Endothelial cell of umbilical vein (primary cell): Measurements from ENCODE around the gene GINS3. TPM values are rescaled to one million over a fixed set of nuclear protein-coding genes. Genes with fewer than 3 reads are reported as not detected.

Experiments used
- BruUV-seq: library from RNA; stranded (reverse); fragments of 400-500 nt; replicated peaks from 2 replicates; lab custom pipeline; 2021; lab: Mats Ljungman, UMichigan
- CTCF ChIA-PET: fragments of 300-600, 350-600 bp; sonication (Branson Sonifier 250); formaldehyde crosslinking; loops from one replicate; lab custom pipeline; 2021; ENCODE audit warnings: antibody characterized with exemption, inconsistent platforms; lab: Charles Lee
- POLR2A ChIA-PET: fragments of 300-600, 350-600 bp; sonication (Branson Sonifier 250); formaldehyde crosslinking; loops from one replicate; lab custom pipeline; 2021; ENCODE audit warnings: antibody characterized with exemption, inconsistent platforms; lab: Charles Lee
- DNase-seq: peaks from one replicate; pipeline ENCODE4 v3.0.0-alpha.2; 2011; ENCODE audit warnings: low read depth, low spot score
- FAIRE-seq: peaks from 2 replicates; lab custom pipeline; 2011; peaks lifted over from hg19 to GRCh38; lab: Jason Lieb, UNC
- H2AFZ ChIP-seq: 2 replicates; pipeline ENCODE4 v1.6.0; 2012; ENCODE audit warnings: low read depth, low read length, control low read depth, inconsistent platforms
- H3K27ac ChIP-seq: 2 replicates; pipeline ENCODE4 v1.5.1; 2011; ENCODE audit warnings: low read depth, mild to moderate bottlenecking, control low read depth, low read length, moderate library complexity; ENCODE audit not compliant: insufficient read depth
- H3K27me3 ChIP-seq, 2 experiments: 2 replicates each; pipeline versions ENCODE4 v1.6.0 to v1.6.1; 2011; ENCODE audit warnings: low read length in 2 of 2, mixed read lengths in 1 of 2; ENCODE audit not compliant: control insufficient read depth in 2 of 2, insufficient read depth in 2 of 2
- H3K36me3 ChIP-seq, 2 experiments: 2 replicates in 1 of 2; 3 replicates in 1 of 2; pipeline ENCODE4 v1.5.1; 2011; ENCODE audit warnings: low read length in 2 of 2, mild to moderate bottlenecking in 1 of 2, moderate library complexity in 1 of 2; ENCODE audit not compliant: control insufficient read depth in 2 of 2, insufficient read depth in 2 of 2; ENCODE audit errors: extremely low read depth in 1 of 2
- H3K4me1 ChIP-seq: 3 replicates; pipeline ENCODE4 v1.5.1; 2011; ENCODE audit warnings: mild to moderate bottlenecking, low read length; ENCODE audit not compliant: control insufficient read depth, insufficient read depth; ENCODE audit errors: extremely low read depth
- H3K4me2 ChIP-seq: 2 replicates; pipeline ENCODE4 v1.6.1; 2011; ENCODE audit warnings: low read length, control low read depth, mixed read lengths; ENCODE audit not compliant: insufficient read depth
- H3K4me3 ChIP-seq, 3 experiments: fragments of 200-600 bp in 1 of 3; sonication (generic), shearing (Covaris generic) in 1 of 3; replicated peaks in 1 of 3; 2 replicates each; pipeline ENCODE4 v1.5.1; 2011 to 2016; ENCODE audit warnings: control low read depth in 3 of 3, low read length in 3 of 3, mild to moderate bottlenecking in 2 of 3, inconsistent platforms in 1 of 3, low read depth in 1 of 3, moderate library complexity in 1 of 3; ENCODE audit not compliant: insufficient read depth in 1 of 3
- H3K79me2 ChIP-seq: 2 replicates; pipeline ENCODE4 v1.6.0; 2012; ENCODE audit warnings: low read length, inconsistent platforms; ENCODE audit not compliant: control insufficient read depth, insufficient read depth
- H3K9ac ChIP-seq: replicated peaks from 2 replicates; pipeline ENCODE3; 2011; ENCODE audit warnings: low read length, control low read depth; ENCODE audit not compliant: insufficient read depth; ENCODE audit errors: extremely low read depth
- H3K9me1 ChIP-seq: replicated peaks from 3 replicates; pipeline ENCODE4 v1.6.0; 2011; ENCODE audit warnings: mild to moderate bottlenecking, low read length; ENCODE audit not compliant: control insufficient read depth, insufficient read depth; ENCODE audit errors: extremely low read depth
- H3K9me3 ChIP-seq: replicated peaks from 2 replicates; pipeline ENCODE4 v1.5.1; 2012; ENCODE audit warnings: low read length, inconsistent platforms; ENCODE audit not compliant: control insufficient read depth, insufficient read depth
- H4K20me1 ChIP-seq: replicated peaks from 2 replicates; pipeline ENCODE3; 2011; ENCODE audit warnings: mild to moderate bottlenecking, low read length; ENCODE audit not compliant: control insufficient read depth, insufficient read depth; ENCODE audit errors: extremely low read depth
- CTCF ChIP-seq, 2 donors: IDR thresholded peaks; 1 replicate in 1 of 2; 2 replicates in 1 of 2; pipeline ENCODE4 v1.5.1; 2011; ENCODE audit warnings: low read length in 2 of 2, mild to moderate bottlenecking in 2 of 2, moderate library complexity in 2 of 2, control low read depth in 1 of 2, inconsistent platforms in 1 of 2, low read depth in 1 of 2; ENCODE audit not compliant: insufficient read depth in 1 of 2; ENCODE audit errors: extremely low read depth in 1 of 2
- EZH2 ChIP-seq: IDR thresholded peaks from 2 replicates; pipeline ENCODE4 v1.6.1; 2012; ENCODE audit warnings: borderline replicate concordance, low read depth, mild to moderate bottlenecking, moderate library complexity, low read length, inconsistent platforms; ENCODE audit not compliant: severe bottlenecking
- FOS ChIP-seq: IDR thresholded peaks from 2 replicates; pipeline ENCODE4 v1.6.1; 2011; ENCODE audit warnings: mild to moderate bottlenecking, low read length, moderate library complexity, borderline replicate concordance; ENCODE audit not compliant: insufficient read depth
- GATA2 ChIP-seq: IDR thresholded peaks from 2 replicates; pipeline ENCODE4 v1.7.0; 2011; ENCODE audit warnings: low read depth, mild to moderate bottlenecking, moderate library complexity, mixed read lengths, low read length; ENCODE audit not compliant: insufficient read length, insufficient read depth
- JUN ChIP-seq: IDR thresholded peaks from 2 replicates; pipeline ENCODE4 v1.6.1; 2011; ENCODE audit warnings: borderline replicate concordance, low read depth; ENCODE audit not compliant: insufficient read length, insufficient read depth
- MAX ChIP-seq: IDR thresholded peaks from 2 replicates; pipeline ENCODE4 v1.6.1; 2011; ENCODE audit not compliant: insufficient read depth, insufficient read length
- MYC ChIP-seq: IDR thresholded peaks from one replicate; pipeline ENCODE4 v1.6.1; 2011; ENCODE audit warnings: mild to moderate bottlenecking, low read depth, low read length
- POLR2A ChIP-seq: IDR thresholded peaks from 2 replicates; pipeline ENCODE4 v1.6.1; 2012; ENCODE audit warnings: low read depth, mild to moderate bottlenecking, control low read depth, low read length
- POLR2AphosphoS5 ChIP-seq: IDR thresholded peaks from 2 replicates; pipeline ENCODE4 v1.6.1; 2012; ENCODE audit warnings: low read depth, mild to moderate bottlenecking, control low read depth, low read length, moderate library complexity; ENCODE audit not compliant: insufficient read depth
- dilution Hi-C: fragments of 300-500 bp; cut with MboI; formaldehyde crosslinking; loops from one replicate; pipeline ENCODE4 v1.15.0; 2019; ENCODE audit warnings: low sequenced_read_pairs; ENCODE audit not compliant: extremely low pct_ligation_motif_present
- intact Hi-C: fragments of 100-400 bp; cut with micrococcal nuclease; formaldehyde crosslinking; loops from one replicate; pipeline ENCODE4 v1.10.0; 2022
- polyA plus RNA-seq, 4 experiments: library from polyadenylated mRNA; depleted of rRNA in 3 of 4; stranded (reverse) in 3 of 4; unstranded in 1 of 4; fragments of >200 nt; gene quantifications; 2 replicates each; pipeline versions ENCODE4 v1.2.1 to v1.2.3, GENCODE V29; 2011 to 2012; ENCODE audit warnings: missing spikeins in 1 of 4
- small RNA-seq: library from RNA; depleted of rRNA; stranded (forward); fragments of <200 nt; gene quantifications from one replicate; pipeline ENCODE3, GENCODE V24; 2012; ENCODE audit warnings: low replicate concordance, low read depth; ENCODE audit not compliant: insufficient read depth, insufficient read length
- total RNA-seq: library from RNA; stranded (reverse); gene quantifications from 2 replicates; pipeline ENCODE4 v1.2.3, GENCODE V29; 2021

Gene GINS3
- total and polyA plus RNA-seq, 2 donors (not counting 3 experiments of a cell fraction or from before 2014, with no cell fraction given), result 17.2 to 24.1 TPM

- H3K27me3 ChIP-seq, result no peaks in the 10 kb centered on the region
- dilution Hi-C loops, result no loop called here
- no peak for DNase-seq
- TF ChIP-seq GATA2 (no peak), POLR2A (no peak), MAX (no peak), EZH2 (no peak), JUN (no peak), FOS (no peak), MYC (no peak), POLR2AphosphoS5 (no peak), CTCF (IDR thresholded peaks at IDR 0.05; ENCODE audit: extremely low read depth in 1 of 2, insufficient read depth in 1 of 2, low read depth in 1 of 2, low read length in 2 of 2) (no peak)
- no peak overlapping the region for H3K27ac ChIP-seq
- H3K79me2 ChIP-seq, result no peaks in the 10 kb centered on the region
- H2AFZ ChIP-seq, result no peak overlapping the region
- H3K4me2 ChIP-seq, result no peak overlapping the region
- H3K9me3 ChIP-seq, result no peaks in the 10 kb centered on the region
- intact Hi-C loops, result loop anchor here (5.0 kb wide), 1 partner anchor 38 kb away; no protein-coding TSS in a partner anchor
- FAIRE-seq, result no peak
- no TSS peak for BruUV-seq
- H3K9ac ChIP-seq, result no peak overlapping the region
- no peak overlapping the region for H3K4me3 ChIP-seq
- CTCF ChIA-PET, result interaction anchor here (1.1 to 2.0 kb wide), 6 partner anchors 9 to 118 kb away, joined by 3 to 5 read pairs (median 4); no protein-coding TSS in a partner anchor
- H3K36me3 ChIP-seq, result no peaks in the 10 kb centered on the region
- POLR2A ChIA-PET, result interaction anchor here (0.9 kb wide), 1 partner anchor 1086 kb away, joined by 7 read pairs; no protein-coding TSS in a partner anchor
- H4K20me1 ChIP-seq, result no peaks in the 10 kb centered on the region
- no peaks in the 10 kb centered on the region for H3K9me1 ChIP-seq
- peaks cover 41% of the 10 kb centered on the region for H3K4me1 ChIP-seq
These were observed 62.6 kb downstream of the GINS3 start for GRCh38 chr16:58454856-58455255.

Small RNA genes lying within 50 kb of the gene (small RNA-seq; reads per million reads assigned to genes)
- gene RNU6-1110P, result not detected
- not detected for gene RNU6-269P

Other genes with a start within 250 kb of the GINS3 start
- 113 and 125 TPM in 2 replicates for gene CSNK2A2, start 194.4 kb upstream of the GINS3 start, total RNA-seq
- gene CSNK2A2, start 194.4 kb upstream of the GINS3 start, polyA plus RNA-seq, result 35.9 and 43.3 TPM in 2 replicates
- not detected in 2 replicates for gene PRSS54, start 97.4 kb upstream of the GINS3 start, total RNA-seq
- not detected in 2 replicates for gene PRSS54, start 97.4 kb upstream of the GINS3 start, polyA plus RNA-seq
- 31.0 and 35.8 TPM in 2 replicates for gene NDRG4, start 107.7 kb downstream of the GINS3 start, total RNA-seq
- gene NDRG4, start 107.7 kb downstream of the GINS3 start, polyA plus RNA-seq, result 74.3 and 93.9 TPM in 2 replicates
- gene SETD6, start 123.0 kb downstream of the GINS3 start, total RNA-seq, result 10.4 and 16.4 TPM in 2 replicates
- 10.1 and 10.2 TPM in 2 replicates for gene SETD6, start 123.0 kb downstream of the GINS3 start, polyA plus RNA-seq
- 150 and 151 TPM in 2 replicates for gene CNOT1, start 237.4 kb downstream of the GINS3 start, total RNA-seq
- gene CNOT1, start 237.4 kb downstream of the GINS3 start, polyA plus RNA-seq, result 129 and 142 TPM in 2 replicates